ENCODE measurements around the gene ZC3H7B.
"Not testable (repeated sequence)": the region's sequence is repeated elsewhere in the genome, so short reads cannot be mapped to it uniquely, and the experiment has no call there.

ZC3H7B gene

GRCh38 chr22:41383085-41383484, 81.8 kb downstream of the ZC3H7B start:
- no peak for FAIRE-seq

- FAIRE-seq: no peak
These were observed 82.8 kb downstream of the ZC3H7B start for GRCh38 chr22:41384128-41384527.

GRCh38 chr22:41387341-41387740, 86.0 kb downstream of the ZC3H7B start:
- FAIRE-seq: no peak

GRCh38 chr22:41394012-41394356, 92.7 kb downstream of the ZC3H7B start:
- FAIRE-seq: no peak

- FAIRE-seq: no peak
These were observed 94.4 kb downstream of the ZC3H7B start for GRCh38 chr22:41395531-41396240.

GRCh38 chr22:41397143-41397811, 96.0 kb downstream of the ZC3H7B start:
- FAIRE-seq: no peak

GRCh38 chr22:41398921-41399320, 97.6 kb downstream of the ZC3H7B start:
- no peak for FAIRE-seq

GRCh38 chr22:41401781-41402648, 100.7 kb downstream of the ZC3H7B start:
- no peak for FAIRE-seq

- not testable (repeated sequence) for FAIRE-seq
These were observed 101.5 kb downstream of the ZC3H7B start for GRCh38 chr22:41402851-41403250.

- FAIRE-seq: no peak
These were observed 102.4 kb downstream of the ZC3H7B start for GRCh38 chr22:41403532-41404318.

GRCh38 chr22:41405588-41405987, 104.3 kb downstream of the ZC3H7B start:
- no peak for FAIRE-seq

GRCh38 chr22:41406410-41406809, 105.1 kb downstream of the ZC3H7B start:
- no peak for FAIRE-seq

- FAIRE-seq: no peak
These were observed 106.1 kb downstream of the ZC3H7B start for GRCh38 chr22:41407433-41407832.

- FAIRE-seq: no peak
These were observed 107.3 kb downstream of the ZC3H7B start for GRCh38 chr22:41408665-41409064.
